ENCODE measurements around the gene FUT2. TPM values are rescaled to one million over a fixed set of nuclear protein-coding genes. Genes with fewer than 3 reads are reported as not detected.

Gene FUT2
- total and polyA plus RNA-seq, 2 of the 13 experiments (the other 11 are each of a cell fraction or from before 2014, with no cell fraction given): 0.07 TPM; not detected in 1

DNA sequence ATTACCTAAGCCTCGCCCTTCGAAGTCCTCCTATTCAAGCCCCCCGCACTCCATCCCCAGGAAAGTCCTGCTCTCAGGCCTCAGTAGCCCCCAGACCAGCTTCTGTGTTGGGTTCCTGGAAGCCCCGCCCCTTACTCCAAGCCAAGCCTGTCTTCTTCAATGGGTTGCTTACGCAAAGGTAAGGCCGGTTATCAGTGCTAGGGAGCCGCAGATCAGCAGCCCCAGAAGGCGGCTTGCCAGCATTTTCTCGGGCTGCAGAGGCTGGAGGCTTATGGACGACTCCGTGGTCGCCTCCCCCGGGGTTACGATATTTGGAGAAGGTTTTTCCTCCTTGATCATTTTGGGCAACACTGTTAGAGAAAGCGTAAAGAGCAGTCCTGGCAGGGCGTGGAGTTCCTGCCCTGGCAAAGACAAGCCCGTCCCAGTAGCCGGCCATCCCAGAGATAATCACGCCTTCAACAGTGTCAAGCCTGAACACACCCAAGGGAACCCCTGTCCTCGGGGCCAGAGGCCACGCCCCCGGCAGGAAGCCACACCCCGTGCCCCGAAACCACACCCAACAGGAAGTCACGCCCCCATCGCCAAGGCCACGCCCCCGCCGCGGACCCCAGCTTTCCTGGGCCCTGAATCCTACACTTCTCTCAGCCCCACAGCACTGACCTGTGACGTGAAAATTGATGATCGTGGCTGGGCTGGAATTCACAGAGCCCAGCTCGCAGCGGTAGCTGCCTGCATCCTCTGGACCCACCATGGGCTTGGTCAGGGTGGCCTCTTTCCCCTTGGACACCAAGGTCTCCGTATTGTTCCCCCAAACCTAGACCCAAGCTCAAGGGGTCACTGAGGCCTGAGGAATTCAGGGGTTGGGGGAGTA lies 45.6 kb downstream of the FUT2 start (continued):
- no peak for TF ChIP-seq REST (IDR thresholded peaks at IDR 0.05; ENCODE audit: borderline replicate concordance in 1 of 2, low read depth in 1 of 2, low read length in 2 of 2)
- no peak for TF ChIP-seq SP140L (CRISPR knock-in tag; IDR thresholded peaks at IDR 0.05; ENCODE audit: borderline replicate concordance)
- TF ChIP-seq, protein P1, sequence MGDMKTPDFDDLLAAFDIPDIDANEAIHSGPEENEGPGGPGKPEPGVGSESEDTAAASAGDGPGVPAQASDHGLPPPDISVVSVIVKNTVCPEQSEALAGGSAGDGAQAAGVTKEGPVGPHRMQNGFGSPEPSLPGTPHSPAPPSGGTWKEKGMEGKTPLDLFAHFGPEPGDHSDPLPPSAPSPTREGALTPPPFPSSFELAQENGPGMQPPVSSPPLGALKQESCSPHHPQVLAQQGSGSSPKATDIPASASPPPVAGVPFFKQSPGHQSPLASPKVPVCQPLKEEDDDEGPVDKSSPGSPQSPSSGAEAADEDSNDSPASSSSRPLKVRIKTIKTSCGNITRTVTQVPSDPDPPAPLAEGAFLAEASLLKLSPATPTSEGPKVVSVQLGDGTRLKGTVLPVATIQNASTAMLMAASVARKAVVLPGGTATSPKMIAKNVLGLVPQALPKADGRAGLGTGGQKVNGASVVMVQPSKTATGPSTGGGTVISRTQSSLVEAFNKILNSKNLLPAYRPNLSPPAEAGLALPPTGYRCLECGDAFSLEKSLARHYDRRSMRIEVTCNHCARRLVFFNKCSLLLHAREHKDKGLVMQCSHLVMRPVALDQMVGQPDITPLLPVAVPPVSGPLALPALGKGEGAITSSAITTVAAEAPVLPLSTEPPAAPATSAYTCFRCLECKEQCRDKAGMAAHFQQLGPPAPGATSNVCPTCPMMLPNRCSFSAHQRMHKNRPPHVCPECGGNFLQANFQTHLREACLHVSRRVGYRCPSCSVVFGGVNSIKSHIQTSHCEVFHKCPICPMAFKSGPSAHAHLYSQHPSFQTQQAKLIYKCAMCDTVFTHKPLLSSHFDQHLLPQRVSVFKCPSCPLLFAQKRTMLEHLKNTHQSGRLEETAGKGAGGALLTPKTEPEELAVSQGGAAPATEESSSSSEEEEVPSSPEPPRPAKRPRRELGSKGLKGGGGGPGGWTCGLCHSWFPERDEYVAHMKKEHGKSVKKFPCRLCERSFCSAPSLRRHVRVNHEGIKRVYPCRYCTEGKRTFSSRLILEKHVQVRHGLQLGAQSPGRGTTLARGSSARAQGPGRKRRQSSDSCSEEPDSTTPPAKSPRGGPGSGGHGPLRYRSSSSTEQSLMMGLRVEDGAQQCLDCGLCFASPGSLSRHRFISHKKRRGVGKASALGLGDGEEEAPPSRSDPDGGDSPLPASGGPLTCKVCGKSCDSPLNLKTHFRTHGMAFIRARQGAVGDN (CRISPR knock-in tag; IDR thresholded peaks at IDR 0.05): peak; percentile 4; the same call in 1 of the 2 replicates
- peak; percentile 32; the same call in 1 of the 2 replicates for TF ChIP-seq ELF1 (CRISPR knock-in tag; IDR thresholded peaks at IDR 0.05)
- TF ChIP-seq, protein P2, sequence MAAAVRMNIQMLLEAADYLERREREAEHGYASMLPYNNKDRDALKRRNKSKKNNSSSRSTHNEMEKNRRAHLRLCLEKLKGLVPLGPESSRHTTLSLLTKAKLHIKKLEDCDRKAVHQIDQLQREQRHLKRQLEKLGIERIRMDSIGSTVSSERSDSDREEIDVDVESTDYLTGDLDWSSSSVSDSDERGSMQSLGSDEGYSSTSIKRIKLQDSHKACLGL (CRISPR knock-in tag; IDR thresholded peaks at IDR 0.05): 0 out of 2 replicates have a peak, but pooled peaks have one; percentile 20
- no peak for TF ChIP-seq ZMYM4 (CRISPR knock-in tag; IDR thresholded peaks at IDR 0.05)
- TF ChIP-seq, protein P3, sequence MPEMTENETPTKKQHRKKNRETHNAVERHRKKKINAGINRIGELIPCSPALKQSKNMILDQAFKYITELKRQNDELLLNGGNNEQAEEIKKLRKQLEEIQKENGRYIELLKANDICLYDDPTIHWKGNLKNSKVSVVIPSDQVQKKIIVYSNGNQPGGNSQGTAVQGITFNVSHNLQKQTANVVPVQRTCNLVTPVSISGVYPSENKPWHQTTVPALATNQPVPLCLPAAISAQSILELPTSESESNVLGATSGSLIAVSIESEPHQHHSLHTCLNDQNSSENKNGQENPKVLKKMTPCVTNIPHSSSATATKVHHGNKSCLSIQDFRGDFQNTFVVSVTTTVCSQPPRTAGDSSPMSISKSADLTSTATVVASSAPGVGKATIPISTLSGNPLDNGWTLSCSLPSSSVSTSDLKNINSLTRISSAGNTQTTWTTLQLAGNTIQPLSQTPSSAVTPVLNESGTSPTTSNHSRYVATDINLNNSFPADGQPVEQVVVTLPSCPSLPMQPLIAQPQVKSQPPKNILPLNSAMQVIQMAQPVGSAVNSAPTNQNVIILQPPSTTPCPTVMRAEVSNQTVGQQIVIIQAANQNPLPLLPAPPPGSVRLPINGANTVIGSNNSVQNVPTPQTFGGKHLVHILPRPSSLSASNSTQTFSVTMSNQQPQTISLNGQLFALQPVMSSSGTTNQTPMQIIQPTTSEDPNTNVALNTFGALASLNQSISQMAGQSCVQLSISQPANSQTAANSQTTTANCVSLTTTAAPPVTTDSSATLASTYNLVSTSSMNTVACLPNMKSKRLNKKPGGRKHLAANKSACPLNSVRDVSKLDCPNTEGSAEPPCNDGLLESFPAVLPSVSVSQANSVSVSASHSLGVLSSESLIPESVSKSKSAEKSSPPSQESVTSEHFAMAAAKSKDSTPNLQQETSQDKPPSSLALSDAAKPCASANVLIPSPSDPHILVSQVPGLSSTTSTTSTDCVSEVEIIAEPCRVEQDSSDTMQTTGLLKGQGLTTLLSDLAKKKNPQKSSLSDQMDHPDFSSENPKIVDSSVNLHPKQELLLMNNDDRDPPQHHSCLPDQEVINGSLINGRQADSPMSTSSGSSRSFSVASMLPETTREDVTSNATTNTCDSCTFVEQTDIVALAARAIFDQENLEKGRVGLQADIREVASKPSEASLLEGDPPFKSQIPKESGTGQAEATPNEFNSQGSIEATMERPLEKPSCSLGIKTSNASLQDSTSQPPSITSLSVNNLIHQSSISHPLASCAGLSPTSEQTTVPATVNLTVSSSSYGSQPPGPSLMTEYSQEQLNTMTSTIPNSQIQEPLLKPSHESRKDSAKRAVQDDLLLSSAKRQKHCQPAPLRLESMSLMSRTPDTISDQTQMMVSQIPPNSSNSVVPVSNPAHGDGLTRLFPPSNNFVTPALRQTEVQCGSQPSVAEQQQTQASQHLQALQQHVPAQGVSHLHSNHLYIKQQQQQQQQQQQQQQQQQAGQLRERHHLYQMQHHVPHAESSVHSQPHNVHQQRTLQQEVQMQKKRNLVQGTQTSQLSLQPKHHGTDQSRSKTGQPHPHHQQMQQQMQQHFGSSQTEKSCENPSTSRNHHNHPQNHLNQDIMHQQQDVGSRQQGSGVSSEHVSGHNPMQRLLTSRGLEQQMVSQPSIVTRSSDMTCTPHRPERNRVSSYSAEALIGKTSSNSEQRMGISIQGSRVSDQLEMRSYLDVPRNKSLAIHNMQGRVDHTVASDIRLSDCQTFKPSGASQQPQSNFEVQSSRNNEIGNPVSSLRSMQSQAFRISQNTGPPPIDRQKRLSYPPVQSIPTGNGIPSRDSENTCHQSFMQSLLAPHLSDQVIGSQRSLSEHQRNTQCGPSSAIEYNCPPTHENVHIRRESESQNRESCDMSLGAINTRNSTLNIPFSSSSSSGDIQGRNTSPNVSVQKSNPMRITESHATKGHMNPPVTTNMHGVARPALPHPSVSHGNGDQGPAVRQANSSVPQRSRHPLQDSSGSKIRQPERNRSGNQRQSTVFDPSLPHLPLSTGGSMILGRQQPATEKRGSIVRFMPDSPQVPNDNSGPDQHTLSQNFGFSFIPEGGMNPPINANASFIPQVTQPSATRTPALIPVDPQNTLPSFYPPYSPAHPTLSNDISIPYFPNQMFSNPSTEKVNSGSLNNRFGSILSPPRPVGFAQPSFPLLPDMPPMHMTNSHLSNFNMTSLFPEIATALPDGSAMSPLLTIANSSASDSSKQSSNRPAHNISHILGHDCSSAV (CRISPR knock-in tag; IDR thresholded peaks at IDR 0.05; ENCODE audit: borderline replicate concordance): no peak
- TF ChIP-seq ZNF350 (CRISPR knock-in tag; IDR thresholded peaks at IDR 0.05; ENCODE audit: borderline replicate concordance, low read depth): peak; percentile 23; the same call in 1 of the 2 replicates
